IMR-90 (cell line): Measurements from ENCODE around the gene CFAP61. TPM values are rescaled to one million over a fixed set of nuclear protein-coding genes. Genes with fewer than 3 reads are reported as not detected.

Source experiments
- ATAC-seq: fragments of 200-7000 bp; cut with Tn5 transposase; 2 replicates; pipeline ENCODE4 v1.9.1; 2020; ENCODE audit warnings: low read depth, mild to moderate bottlenecking, moderate library complexity
- BruUV-seq: library from RNA; stranded (reverse); fragments of 400-500 nt; replicated peaks from 2 replicates; lab custom pipeline; 2021; lab: Mats Ljungman, UMichigan
- CTCF ChIA-PET: fragments of 300-600 bp; formaldehyde crosslinking; extraction: SDS; loops from one replicate; lab custom pipeline; 2021; ENCODE audit warnings: antibody characterized with exemption; lab: Yijun Ruan, JAX
- POLR2A ChIA-PET: fragments of 300-600 bp; sonication (Branson Sonifier 250); formaldehyde crosslinking; loops from one replicate; lab custom pipeline; 2022; ENCODE audit warnings: antibody characterized with exemption; ENCODE audit not compliant: unreplicated experiment; lab: Charles Lee
- DNase-seq: peaks from one replicate; pipeline ENCODE4 v3.0.0; 2013
- H2AFZ ChIP-seq: replicated peaks from 2 replicates; pipeline ENCODE3; 2013; ENCODE audit warnings: low read length, mild to moderate bottlenecking; ENCODE audit not compliant: poor library complexity
- H2AK5ac ChIP-seq: 2 replicates; pipeline ENCODE4 v1.6.1; 2013; ENCODE audit warnings: low read depth, low read length, inconsistent platforms
- H2AK9ac ChIP-seq: replicated peaks from 2 replicates; pipeline ENCODE3; 2013; ENCODE audit warnings: mild to moderate bottlenecking, low read depth, low read length, moderate library complexity; ENCODE audit not compliant: poor library complexity
- H2BK120ac ChIP-seq: 2 replicates; pipeline ENCODE4 v1.6.1; 2013; ENCODE audit warnings: low read depth, low read length, inconsistent platforms
- H2BK15ac ChIP-seq: 3 replicates; pipeline ENCODE4 v1.6.1; 2013; ENCODE audit warnings: low read depth, low read length, inconsistent platforms
- H2BK20ac ChIP-seq: 2 replicates; pipeline ENCODE4 v1.6.1; 2013; ENCODE audit warnings: low read depth, mild to moderate bottlenecking, inconsistent platforms, low read length, moderate library complexity
- H2BK5ac ChIP-seq: 2 replicates; pipeline ENCODE4 v1.6.1; 2013; ENCODE audit warnings: mild to moderate bottlenecking, low read depth, low read length, inconsistent platforms; ENCODE audit not compliant: poor library complexity, severe bottlenecking
- H3K14ac ChIP-seq: replicated peaks from 2 replicates; pipeline ENCODE4 v1.6.1; 2013; ENCODE audit warnings: low read depth, low read length, inconsistent platforms
- H3K18ac ChIP-seq: 2 replicates; pipeline ENCODE4 v1.6.1; 2013; ENCODE audit warnings: low read depth, low read length, control low read depth
- H3K23ac ChIP-seq: 2 replicates; pipeline ENCODE4 v1.6.1; 2013; ENCODE audit warnings: low read depth, low read length, inconsistent platforms
- H3K27ac ChIP-seq: 2 replicates; pipeline ENCODE4 v1.5.1; 2013; ENCODE audit warnings: mild to moderate bottlenecking, control low read depth, low read length; ENCODE audit not compliant: insufficient read depth
- H3K27me3 ChIP-seq: 2 replicates; pipeline ENCODE4 v1.6.1; 2013; ENCODE audit warnings: low read length; ENCODE audit not compliant: control insufficient read depth, insufficient read depth
- H3K36me3 ChIP-seq: 2 replicates; pipeline ENCODE4 v1.6.1; 2013; ENCODE audit warnings: low read length, mixed read lengths; ENCODE audit not compliant: control insufficient read depth, insufficient read depth
- H3K4ac ChIP-seq: 2 replicates; pipeline ENCODE4 v1.6.1; 2013; ENCODE audit warnings: low read depth, low read length, inconsistent platforms
- H3K4me1 ChIP-seq: 2 replicates; pipeline ENCODE4 v1.6.1; 2013; ENCODE audit warnings: low read length, mixed read lengths; ENCODE audit not compliant: control insufficient read depth, insufficient read depth
- H3K4me2 ChIP-seq: 2 replicates; pipeline ENCODE4 v1.6.1; 2013; ENCODE audit warnings: low read depth, mild to moderate bottlenecking, control low read depth, low read length, moderate library complexity
- H3K4me3 ChIP-seq: 2 replicates; pipeline ENCODE4 v1.5.1; 2013; ENCODE audit warnings: low read depth, mild to moderate bottlenecking, control low read depth, low read length, moderate library complexity; ENCODE audit not compliant: insufficient read depth
- H3K56ac ChIP-seq: 2 replicates; pipeline ENCODE4 v1.6.1; 2013; ENCODE audit warnings: low read length, inconsistent platforms; ENCODE audit not compliant: insufficient read depth; ENCODE audit errors: extremely low read depth
- H3K79me1 ChIP-seq, 2 experiments: 2 replicates each; pipeline ENCODE4 v1.6.1; 2013; ENCODE audit warnings: low read length in 2 of 2, inconsistent platforms in 1 of 2, low read depth in 1 of 2
- H3K9ac ChIP-seq: 2 replicates; pipeline ENCODE4 v1.6.1; 2013; ENCODE audit warnings: low read depth, low read length, control low read depth
- H3K9me1 ChIP-seq: 2 replicates; pipeline ENCODE4 v1.6.1; 2013; ENCODE audit warnings: low read length, inconsistent platforms; ENCODE audit not compliant: insufficient read depth
- H3K9me3 ChIP-seq: 2 replicates; pipeline ENCODE4 v1.6.1; 2013; ENCODE audit warnings: low read length; ENCODE audit not compliant: control insufficient read depth, insufficient read depth
- H4K20me1 ChIP-seq: 2 replicates; pipeline ENCODE4 v1.6.1; 2013; ENCODE audit warnings: low read length, inconsistent platforms; ENCODE audit not compliant: insufficient read depth
- H4K5ac ChIP-seq: 2 replicates; pipeline ENCODE4 v1.6.1; 2013; ENCODE audit warnings: mild to moderate bottlenecking, low read depth, low read length, control low read depth
- H4K8ac ChIP-seq, 2 experiments: 2 replicates each; pipeline ENCODE4 v1.6.1; 2013; ENCODE audit warnings: low read depth in 2 of 2, low read length in 2 of 2, control low read depth in 1 of 2, inconsistent platforms in 1 of 2
- H4K91ac ChIP-seq: 2 replicates; pipeline ENCODE4 v1.6.1; 2013; ENCODE audit warnings: low read depth, low read length, inconsistent platforms; ENCODE audit not compliant: insufficient read depth
- BHLHE40 ChIP-seq: fragments of 150-350 bp; IDR thresholded peaks from 2 replicates; pipeline ENCODE4 v1.6.1; 2016; ENCODE audit warnings: mild to moderate bottlenecking, low read depth, low read length
- CEBPB ChIP-seq: IDR thresholded peaks from 2 replicates; pipeline ENCODE4 v1.6.1; 2012; ENCODE audit warnings: low read depth, low read length, improper control_type of control experiment
- CHD1 ChIP-seq: IDR thresholded peaks from 2 replicates; pipeline ENCODE4 v1.6.1; 2012; ENCODE audit warnings: low read depth, low read length, improper control_type of control experiment
- CTCF ChIP-seq: conservative IDR thresholded peaks from 2 replicates; pipeline ENCODE4 v1.5.1; 2012; ENCODE audit warnings: mild to moderate bottlenecking, low read depth, low read length, improper control_type of control experiment
- ELK1 ChIP-seq: fragments of 150-350 bp; IDR thresholded peaks from 2 replicates; pipeline ENCODE4 v1.6.1; 2016; ENCODE audit warnings: low read depth, mild to moderate bottlenecking, low read length, moderate library complexity, borderline replicate concordance
- FOS ChIP-seq: fragments of 150-350 bp; IDR thresholded peaks from 2 replicates; pipeline ENCODE4 v1.6.1; 2016; ENCODE audit warnings: low read depth, low read length
- MAFK ChIP-seq: IDR thresholded peaks from 2 replicates; pipeline ENCODE4 v1.6.1; 2012; ENCODE audit warnings: low read depth, low read length, improper control_type of control experiment
- MAZ ChIP-seq: IDR thresholded peaks from 2 replicates; pipeline ENCODE4 v1.6.1; 2012; ENCODE audit warnings: low read depth, mild to moderate bottlenecking, low read length, improper control_type of control experiment, moderate library complexity, borderline replicate concordance
- MXI1 ChIP-seq: IDR thresholded peaks from 2 replicates; pipeline ENCODE4 v1.6.1; 2012; ENCODE audit warnings: low read depth, mild to moderate bottlenecking, low read length, moderate library complexity, borderline replicate concordance
- NFE2L2 ChIP-seq: fragments of 150-350 bp; IDR thresholded peaks from 2 replicates; pipeline ENCODE4 v1.6.1; 2016; ENCODE audit warnings: low read depth, mild to moderate bottlenecking, low read length
- POLR2A ChIP-seq: IDR thresholded peaks from 2 replicates; pipeline ENCODE4 v1.6.1; 2012; ENCODE audit warnings: mild to moderate bottlenecking, low read depth, low read length
- RAD21 ChIP-seq: IDR thresholded peaks from 2 replicates; pipeline ENCODE4 v1.6.1; 2012; ENCODE audit warnings: low read length, improper control_type of control experiment
- RCOR1 ChIP-seq: IDR thresholded peaks from 2 replicates; pipeline ENCODE4 v1.6.1; 2012; ENCODE audit warnings: mild to moderate bottlenecking, low read length, improper control_type of control experiment; ENCODE audit not compliant: insufficient replicate concordance
- RFX5 ChIP-seq: IDR thresholded peaks from 2 replicates; pipeline ENCODE4 v1.8.0; 2012; ENCODE audit warnings: low read depth, mild to moderate bottlenecking, low read length, moderate library complexity
- SMC3 ChIP-seq: fragments of 150-350 bp; IDR thresholded peaks from 2 replicates; pipeline ENCODE4 v1.6.1; 2016; ENCODE audit warnings: low read depth, mild to moderate bottlenecking, antibody characterized with exemption, low read length, moderate library complexity
- USF2 ChIP-seq: fragments of 150-350 bp; IDR thresholded peaks from 2 replicates; pipeline ENCODE4 v1.6.1; 2017; ENCODE audit warnings: mild to moderate bottlenecking, antibody characterized with exemption, low read length, low read depth
- WGBS, 2 experiments: methylation state at CpG; one replicate each; pipeline versions ENCODE4 v1.1.5 to v1.1.7; 2013; ENCODE audit warnings: missing lambda C conversion rate in 2 of 2; ENCODE audit not compliant: insufficient read length in 1 of 2; ENCODE audit errors: extremely low coverage in 2 of 2; 5-methylcytosine and 5-hydroxymethylcytosine counted together
- dilution Hi-C: fragments of 300-500 bp; cut with HindIII; formaldehyde crosslinking; loops from one replicate; pipeline ENCODE4 v1.14.3; 2018; ENCODE audit warnings: low sequenced_read_pairs; ENCODE audit not compliant: unreplicated experiment
- in situ Hi-C: fragments of 300-500 bp; cut with MboI; formaldehyde crosslinking; loops from 3 replicates; pipeline ENCODE4 v1.14.3; 2019; ENCODE audit warnings: low sequenced_read_pairs, inconsistent platforms, mixed read lengths
- intact Hi-C: fragments of 100-400 bp; cut with micrococcal nuclease; formaldehyde crosslinking; loops from 2 replicates; pipeline ENCODE4 v1.10.0; 2022
- polyA plus RNA-seq, 3 experiments: library from polyadenylated mRNA; depleted of rRNA; stranded (reverse); fragments of >200 nt; gene quantifications; 2 replicates each; pipeline ENCODE4 v1.2.3, GENCODE V29; 2012; ENCODE audit warnings: low replicate concordance in 1 of 3
- total RNA-seq: library from RNA; depleted of rRNA; stranded (reverse); fragments of >200 nt; gene quantifications from 2 replicates; pipeline ENCODE4 v1.2.3, GENCODE V29; 2012

Gene CFAP61
- total and polyA plus RNA-seq, 2 of the 4 experiments (the other 2 are of a cell fraction), result 0.07 TPM; not detected in 1

GRCh38 chr20:20195021-20195705 lies 142.8 kb downstream of the CFAP61 start:
- WGBS, 2 experiments, result 35% methylated on average over 3 of the region's 6 CpGs; no CpG with 5 or more reads in 1 of the 2 experiments
- TF ChIP-seq RAD21, result no peak
- TF ChIP-seq FOS, result no peak
- TF ChIP-seq CEBPB, result no peak
- TF ChIP-seq USF2, result no peak
- TF ChIP-seq POLR2A, result no peak
- no peak for TF ChIP-seq SMC3
- TF ChIP-seq CHD1, result no peak
- no peak for TF ChIP-seq NFE2L2
- TF ChIP-seq BHLHE40, result no peak
- no peak for TF ChIP-seq MAZ
- TF ChIP-seq ELK1, result no peak
- TF ChIP-seq CTCF, result no peak
- TF ChIP-seq RCOR1, result no peak
- TF ChIP-seq RFX5, result no peak
- no peak for TF ChIP-seq MXI1
- no peak for TF ChIP-seq MAFK
- Histone ChIP-seq H3K27ac (no peak overlapping the region), H3K9me1 (no peaks in the 10 kb centered on the region), H2BK20ac (no peak overlapping the region), H4K91ac (no peak overlapping the region), H3K79me1 (no peaks in the 10 kb centered on the region), H2AK5ac (no peak overlapping the region), H3K4me2 (no peak overlapping the region), H3K56ac (no peak overlapping the region), H3K9ac (no peak overlapping the region), H3K9me3 (no peaks in the 10 kb centered on the region), H3K23ac (no peak overlapping the region), H2BK15ac (no peak overlapping the region), H2AFZ (no peak overlapping the region), H4K5ac (no peak overlapping the region), H4K8ac (no peak overlapping the region), H3K4ac (no peak overlapping the region), H4K20me1 (no peaks in the 10 kb centered on the region), H3K36me3 (no peaks in the 10 kb centered on the region), H3K27me3 (peaks cover 5% of the 10 kb centered on the region), H2AK9ac (no peak overlapping the region), H3K4me1 (no peaks in the 10 kb centered on the region), H3K14ac (no peak overlapping the region), H2BK5ac (no peak overlapping the region), H2BK120ac (no peak overlapping the region), H3K18ac (no peak overlapping the region), H3K4me3 (no peak overlapping the region)
- BruUV-seq, result no TSS peak
- ATAC-seq (no peak), DNase-seq (no peak)
- ChIA-PET POLR2A (no interaction called here), CTCF (no interaction called here)
- in situ Hi-C loops, result no loop called here
- intact Hi-C loops, result no loop called here
- dilution Hi-C loops, result no loop called here
